Kidney epithelial cell (primary cell): ENCODE measurements around the gene ACTR3. TPM values are rescaled to one million over a fixed set of nuclear protein-coding genes. Genes with fewer than 3 reads are reported as not detected.

Source experiments
- DNase-seq: peaks from one replicate; pipeline ENCODE4 v3.0.0-alpha.2; 2010; ENCODE audit warnings: low read depth
- H3K27me3 ChIP-seq: 2 replicates; pipeline ENCODE4 v1.6.0; 2011; ENCODE audit warnings: low read length; ENCODE audit not compliant: control insufficient read depth, insufficient read depth
- H3K36me3 ChIP-seq: 2 replicates; pipeline ENCODE4 v1.5.1; 2011; ENCODE audit warnings: low read length; ENCODE audit not compliant: control insufficient read depth, insufficient read depth
- H3K4me3 ChIP-seq: 2 replicates; pipeline ENCODE4 v1.5.1; 2011; ENCODE audit warnings: low read depth, mild to moderate bottlenecking, control low read depth, low read length
- CTCF ChIP-seq: IDR thresholded peaks from 2 replicates; pipeline ENCODE4 v1.5.1; 2011; ENCODE audit warnings: mild to moderate bottlenecking, moderate library complexity, low read length, control low read depth, inconsistent platforms; ENCODE audit not compliant: insufficient read depth, poor library complexity, severe bottlenecking
- total RNA-seq: library from RNA; depleted of rRNA; stranded (reverse); fragments of >200 nt; gene quantifications from 2 replicates; pipeline ENCODE4 v1.2.3, GENCODE V29; 2015

ACTR3 gene
- total RNA-seq, 1 donor from 2014 or later, result 240 TPM

GRCh38 chr2:113895301-113895700, 5.4 kb downstream of the ACTR3 start:
- no peak for DNase-seq
- no peak overlapping the region for H3K4me3 ChIP-seq
- no peaks in the 10 kb centered on the region for H3K27me3 ChIP-seq
- H3K36me3 ChIP-seq, result no peaks in the 10 kb centered on the region
- TF ChIP-seq CTCF, result no peak

- no peak for TF ChIP-seq CTCF
- Histone ChIP-seq H3K4me3 (no peak overlapping the region), H3K27me3 (no peaks in the 10 kb centered on the region), H3K36me3 (no peaks in the 10 kb centered on the region)
- DNase-seq, result no peak
These were observed 6.1 kb downstream of the ACTR3 start for GRCh38 chr2:113895819-113896563.

GRCh38 chr2:113896791-113897190, 6.9 kb downstream of the ACTR3 start:
- Histone ChIP-seq H3K36me3 (no peaks in the 10 kb centered on the region), H3K27me3 (no peaks in the 10 kb centered on the region), H3K4me3 (no peak overlapping the region)
- no peak for TF ChIP-seq CTCF
- no peak for DNase-seq

- H3K36me3 ChIP-seq, result no peaks in the 10 kb centered on the region
- H3K4me3 ChIP-seq, result no peak overlapping the region
- no peak for TF ChIP-seq CTCF
- DNase-seq, result no peak
- H3K27me3 ChIP-seq, result no peaks in the 10 kb centered on the region
These were observed 8.2 kb downstream of the ACTR3 start for GRCh38 chr2:113898081-113898480.

- no peak for DNase-seq
- TF ChIP-seq CTCF, result no peak
- Histone ChIP-seq H3K36me3 (no peaks in the 10 kb centered on the region), H3K27me3 (no peaks in the 10 kb centered on the region), H3K4me3 (no peak overlapping the region)
These were observed 9.3 kb downstream of the ACTR3 start for GRCh38 chr2:113899166-113899565.

GRCh38 chr2:113901943-113902342, 12.1 kb downstream of the ACTR3 start:
- H3K36me3 ChIP-seq, result no peaks in the 10 kb centered on the region
- no peak for TF ChIP-seq CTCF
- no peak for DNase-seq

More at GRCh38 chr2:113901943-113902342, 12.1 kb downstream of the ACTR3 start:
- Histone ChIP-seq H3K27me3 (no peaks in the 10 kb centered on the region), H3K4me3 (no peak overlapping the region)
